IMR-90 (cell line): ENCODE results near the gene EDIL3. TPM values are rescaled to one million over a fixed set of nuclear protein-coding genes. Genes with fewer than 3 reads are reported as not detected.

Experiments
- ATAC-seq: fragments of 200-7000 bp; cut with Tn5 transposase; 2 replicates; pipeline ENCODE4 v1.9.1; 2020; ENCODE audit warnings: low read depth, mild to moderate bottlenecking, moderate library complexity
- BruUV-seq: library from RNA; stranded (reverse); fragments of 400-500 nt; replicated peaks from 2 replicates; lab custom pipeline; 2021; lab: Mats Ljungman, UMichigan
- CTCF ChIA-PET: fragments of 300-600 bp; formaldehyde crosslinking; extraction: SDS; loops from one replicate; lab custom pipeline; 2021; ENCODE audit warnings: antibody characterized with exemption; lab: Yijun Ruan, JAX
- POLR2A ChIA-PET: fragments of 300-600 bp; sonication (Branson Sonifier 250); formaldehyde crosslinking; loops from one replicate; lab custom pipeline; 2022; ENCODE audit warnings: antibody characterized with exemption; ENCODE audit not compliant: unreplicated experiment; lab: Charles Lee
- DNase-seq: peaks from one replicate; pipeline ENCODE4 v3.0.0; 2013
- H2AFZ ChIP-seq: replicated peaks from 2 replicates; pipeline ENCODE3; 2013; ENCODE audit warnings: low read length, mild to moderate bottlenecking; ENCODE audit not compliant: poor library complexity
- H2AK5ac ChIP-seq: 2 replicates; pipeline ENCODE4 v1.6.1; 2013; ENCODE audit warnings: low read depth, low read length, inconsistent platforms
- H2AK9ac ChIP-seq: replicated peaks from 2 replicates; pipeline ENCODE3; 2013; ENCODE audit warnings: mild to moderate bottlenecking, low read depth, low read length, moderate library complexity; ENCODE audit not compliant: poor library complexity
- H2BK120ac ChIP-seq: 2 replicates; pipeline ENCODE4 v1.6.1; 2013; ENCODE audit warnings: low read depth, low read length, inconsistent platforms
- H2BK15ac ChIP-seq: 3 replicates; pipeline ENCODE4 v1.6.1; 2013; ENCODE audit warnings: low read depth, low read length, inconsistent platforms
- H2BK20ac ChIP-seq: 2 replicates; pipeline ENCODE4 v1.6.1; 2013; ENCODE audit warnings: low read depth, mild to moderate bottlenecking, inconsistent platforms, low read length, moderate library complexity
- H2BK5ac ChIP-seq: 2 replicates; pipeline ENCODE4 v1.6.1; 2013; ENCODE audit warnings: mild to moderate bottlenecking, low read depth, low read length, inconsistent platforms; ENCODE audit not compliant: poor library complexity, severe bottlenecking
- H3K14ac ChIP-seq: replicated peaks from 2 replicates; pipeline ENCODE4 v1.6.1; 2013; ENCODE audit warnings: low read depth, low read length, inconsistent platforms
- H3K18ac ChIP-seq: 2 replicates; pipeline ENCODE4 v1.6.1; 2013; ENCODE audit warnings: low read depth, low read length, control low read depth
- H3K23ac ChIP-seq: 2 replicates; pipeline ENCODE4 v1.6.1; 2013; ENCODE audit warnings: low read depth, low read length, inconsistent platforms
- H3K27ac ChIP-seq: 2 replicates; pipeline ENCODE4 v1.5.1; 2013; ENCODE audit warnings: mild to moderate bottlenecking, control low read depth, low read length; ENCODE audit not compliant: insufficient read depth
- H3K27me3 ChIP-seq: 2 replicates; pipeline ENCODE4 v1.6.1; 2013; ENCODE audit warnings: low read length; ENCODE audit not compliant: control insufficient read depth, insufficient read depth
- H3K36me3 ChIP-seq: 2 replicates; pipeline ENCODE4 v1.6.1; 2013; ENCODE audit warnings: low read length, mixed read lengths; ENCODE audit not compliant: control insufficient read depth, insufficient read depth
- H3K4ac ChIP-seq: 2 replicates; pipeline ENCODE4 v1.6.1; 2013; ENCODE audit warnings: low read depth, low read length, inconsistent platforms
- H3K4me1 ChIP-seq: 2 replicates; pipeline ENCODE4 v1.6.1; 2013; ENCODE audit warnings: low read length, mixed read lengths; ENCODE audit not compliant: control insufficient read depth, insufficient read depth
- H3K4me2 ChIP-seq: 2 replicates; pipeline ENCODE4 v1.6.1; 2013; ENCODE audit warnings: low read depth, mild to moderate bottlenecking, control low read depth, low read length, moderate library complexity
- H3K4me3 ChIP-seq: 2 replicates; pipeline ENCODE4 v1.5.1; 2013; ENCODE audit warnings: low read depth, mild to moderate bottlenecking, control low read depth, low read length, moderate library complexity; ENCODE audit not compliant: insufficient read depth
- H3K56ac ChIP-seq: 2 replicates; pipeline ENCODE4 v1.6.1; 2013; ENCODE audit warnings: low read length, inconsistent platforms; ENCODE audit not compliant: insufficient read depth; ENCODE audit errors: extremely low read depth
- H3K79me1 ChIP-seq, 2 experiments: 2 replicates each; pipeline ENCODE4 v1.6.1; 2013; ENCODE audit warnings: low read length in 2 of 2, inconsistent platforms in 1 of 2, low read depth in 1 of 2
- H3K9ac ChIP-seq: 2 replicates; pipeline ENCODE4 v1.6.1; 2013; ENCODE audit warnings: low read depth, low read length, control low read depth
- H3K9me1 ChIP-seq: 2 replicates; pipeline ENCODE4 v1.6.1; 2013; ENCODE audit warnings: low read length, inconsistent platforms; ENCODE audit not compliant: insufficient read depth
- H3K9me3 ChIP-seq: 2 replicates; pipeline ENCODE4 v1.6.1; 2013; ENCODE audit warnings: low read length; ENCODE audit not compliant: control insufficient read depth, insufficient read depth
- H4K20me1 ChIP-seq: 2 replicates; pipeline ENCODE4 v1.6.1; 2013; ENCODE audit warnings: low read length, inconsistent platforms; ENCODE audit not compliant: insufficient read depth
- H4K5ac ChIP-seq: 2 replicates; pipeline ENCODE4 v1.6.1; 2013; ENCODE audit warnings: mild to moderate bottlenecking, low read depth, low read length, control low read depth
- H4K8ac ChIP-seq, 2 experiments: 2 replicates each; pipeline ENCODE4 v1.6.1; 2013; ENCODE audit warnings: low read depth in 2 of 2, low read length in 2 of 2, control low read depth in 1 of 2, inconsistent platforms in 1 of 2
- H4K91ac ChIP-seq: 2 replicates; pipeline ENCODE4 v1.6.1; 2013; ENCODE audit warnings: low read depth, low read length, inconsistent platforms; ENCODE audit not compliant: insufficient read depth
- CEBPB ChIP-seq: IDR thresholded peaks from 2 replicates; pipeline ENCODE4 v1.6.1; 2012; ENCODE audit warnings: low read depth, low read length, improper control_type of control experiment
- FOS ChIP-seq: fragments of 150-350 bp; IDR thresholded peaks from 2 replicates; pipeline ENCODE4 v1.6.1; 2016; ENCODE audit warnings: low read depth, low read length
- MAFK ChIP-seq: IDR thresholded peaks from 2 replicates; pipeline ENCODE4 v1.6.1; 2012; ENCODE audit warnings: low read depth, low read length, improper control_type of control experiment
- MAZ ChIP-seq: IDR thresholded peaks from 2 replicates; pipeline ENCODE4 v1.6.1; 2012; ENCODE audit warnings: low read depth, mild to moderate bottlenecking, low read length, improper control_type of control experiment, moderate library complexity, borderline replicate concordance
- RFX5 ChIP-seq: IDR thresholded peaks from 2 replicates; pipeline ENCODE4 v1.8.0; 2012; ENCODE audit warnings: low read depth, mild to moderate bottlenecking, low read length, moderate library complexity
- SMC3 ChIP-seq: fragments of 150-350 bp; IDR thresholded peaks from 2 replicates; pipeline ENCODE4 v1.6.1; 2016; ENCODE audit warnings: low read depth, mild to moderate bottlenecking, antibody characterized with exemption, low read length, moderate library complexity
- WGBS, 2 experiments: methylation state at CpG; one replicate each; pipeline versions ENCODE4 v1.1.5 to v1.1.7; 2013; ENCODE audit warnings: missing lambda C conversion rate in 2 of 2; ENCODE audit not compliant: insufficient read length in 1 of 2; ENCODE audit errors: extremely low coverage in 2 of 2; 5-methylcytosine and 5-hydroxymethylcytosine counted together
- dilution Hi-C: fragments of 300-500 bp; cut with HindIII; formaldehyde crosslinking; loops from one replicate; pipeline ENCODE4 v1.14.3; 2018; ENCODE audit warnings: low sequenced_read_pairs; ENCODE audit not compliant: unreplicated experiment
- in situ Hi-C: fragments of 300-500 bp; cut with MboI; formaldehyde crosslinking; loops from 3 replicates; pipeline ENCODE4 v1.14.3; 2019; ENCODE audit warnings: low sequenced_read_pairs, inconsistent platforms, mixed read lengths
- intact Hi-C: fragments of 100-400 bp; cut with micrococcal nuclease; formaldehyde crosslinking; loops from 2 replicates; pipeline ENCODE4 v1.10.0; 2022
- polyA plus RNA-seq, 3 experiments: library from polyadenylated mRNA; depleted of rRNA; stranded (reverse); fragments of >200 nt; gene quantifications; 2 replicates each; pipeline ENCODE4 v1.2.3, GENCODE V29; 2012; ENCODE audit warnings: low replicate concordance in 1 of 3
- total RNA-seq: library from RNA; depleted of rRNA; stranded (reverse); fragments of >200 nt; gene quantifications from 2 replicates; pipeline ENCODE4 v1.2.3, GENCODE V29; 2012
- TF ChIP-seq, protein P1 (sequence below): fragments of 150-350 bp; IDR thresholded peaks from 2 replicates; pipeline ENCODE4 v1.6.1; 2016; ENCODE audit warnings: low read depth, mild to moderate bottlenecking, low read length, moderate library complexity, borderline replicate concordance

Gene EDIL3
- total and polyA plus RNA-seq, 2 of the 4 experiments (the other 2 are of a cell fraction): 55.5 to 82.8 TPM

GRCh38 chr5:84265739-84266550, 118.7 kb downstream of the EDIL3 start (continued):
- TF ChIP-seq, protein P1, sequence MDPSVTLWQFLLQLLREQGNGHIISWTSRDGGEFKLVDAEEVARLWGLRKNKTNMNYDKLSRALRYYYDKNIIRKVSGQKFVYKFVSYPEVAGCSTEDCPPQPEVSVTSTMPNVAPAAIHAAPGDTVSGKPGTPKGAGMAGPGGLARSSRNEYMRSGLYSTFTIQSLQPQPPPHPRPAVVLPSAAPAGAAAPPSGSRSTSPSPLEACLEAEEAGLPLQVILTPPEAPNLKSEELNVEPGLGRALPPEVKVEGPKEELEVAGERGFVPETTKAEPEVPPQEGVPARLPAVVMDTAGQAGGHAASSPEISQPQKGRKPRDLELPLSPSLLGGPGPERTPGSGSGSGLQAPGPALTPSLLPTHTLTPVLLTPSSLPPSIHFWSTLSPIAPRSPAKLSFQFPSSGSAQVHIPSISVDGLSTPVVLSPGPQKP: no peak
- no peak for TF ChIP-seq SMC3
- no peak for TF ChIP-seq MAZ
- no peak for TF ChIP-seq FOS

GRCh38 chr5:84265130-84265529, 119.5 kb downstream of the EDIL3 start:
- Histone ChIP-seq H2BK5ac (no peak overlapping the region), H2BK15ac (no peak overlapping the region), H3K14ac (no peak overlapping the region), H3K23ac (no peak overlapping the region), H3K27ac (no peak overlapping the region), H3K9ac (no peak overlapping the region), H3K4ac (no peak overlapping the region), H3K79me1 (peaks cover 4 to 5% of the 10 kb centered on the region in 2 experiments), H2AFZ (no peak overlapping the region), H2AK5ac (no peak overlapping the region), H4K91ac (no peak overlapping the region), H4K20me1 (no peaks in the 10 kb centered on the region), H3K4me1 (peaks cover 2% of the 10 kb centered on the region; the same call in 1 of the 2 replicates), H3K9me3 (no peaks in the 10 kb centered on the region), H3K27me3 (no peaks in the 10 kb centered on the region), H2BK120ac (no peak overlapping the region), H3K4me3 (no peak overlapping the region), H4K8ac (no peak overlapping the region), H2BK20ac (no peak overlapping the region), H2AK9ac (no peak overlapping the region), H3K9me1 (no peaks in the 10 kb centered on the region; the same call in 1 of the 2 replicates), H3K18ac (no peak overlapping the region), H3K4me2 (no peak overlapping the region), H4K5ac (no peak overlapping the region), H3K56ac (no peak overlapping the region), H3K36me3 (no peaks in the 10 kb centered on the region)
- CTCF ChIA-PET: interaction anchor here (0.6 kb wide), 1 partner anchor 17 kb away, joined by 3 read pairs; no protein-coding TSS in a partner anchor
- ATAC-seq (no peak), DNase-seq (no peak)
- intact Hi-C loops (no loop called here), in situ Hi-C loops (no loop called here), dilution Hi-C loops (no loop called here)
- no CpG with 5 or more reads among the region's 2 CpGs for WGBS, 2 experiments
- no peak for TF ChIP-seq RFX5
- no peak for TF ChIP-seq MAFK
- peak; percentile 42 for TF ChIP-seq CEBPB
- POLR2A ChIA-PET: no interaction called here
- no TSS peak for BruUV-seq
